ENCODE results near the gene MSI2. TPM values are rescaled to one million over a fixed set of nuclear protein-coding genes. Genes with fewer than 3 reads are reported as not detected.

The MSI2 gene
- total RNA-seq, 2 donors from 2014 or later: 30.1 to 41.1 TPM

DNA sequence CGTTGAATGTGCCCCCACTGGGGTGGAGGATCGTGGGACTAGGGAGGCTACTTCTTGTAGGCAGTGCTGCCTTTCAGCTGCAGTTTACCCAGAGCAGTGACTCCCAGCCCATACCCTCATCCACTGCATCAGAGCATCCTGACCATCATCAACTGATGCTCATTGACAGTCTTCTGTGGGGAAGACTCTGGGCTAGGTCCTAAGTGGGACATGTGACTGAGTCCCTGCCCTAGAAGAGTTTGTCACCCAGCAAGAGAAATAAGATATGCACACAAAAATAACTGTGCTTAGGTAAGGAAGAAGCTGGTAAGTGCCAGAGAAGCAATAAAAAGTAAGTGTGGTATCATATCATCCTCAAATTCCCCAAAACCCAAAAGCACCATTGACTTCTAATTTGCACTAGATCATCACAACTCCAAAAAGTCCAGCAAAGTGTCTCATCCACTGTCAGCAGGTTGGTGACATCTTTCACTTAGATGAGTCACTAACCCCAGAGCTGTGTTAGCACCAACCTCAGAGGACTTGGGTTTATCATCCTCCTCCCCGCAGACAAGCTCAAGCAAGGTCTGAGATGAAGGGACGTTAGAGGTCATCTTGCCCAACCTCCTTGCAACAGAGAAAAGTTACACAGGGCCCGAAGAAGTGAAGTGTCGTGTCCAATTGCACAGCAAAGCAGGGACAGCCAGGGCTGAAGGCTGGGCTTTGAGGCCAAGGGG is 389.8 kb downstream of the MSI2 start:
- no peaks in the 10 kb centered on the region for H3K27me3 ChIP-seq
- no peaks in the 10 kb centered on the region for H3K4me1 ChIP-seq
- H3K9me3 ChIP-seq: no peaks in the 10 kb centered on the region
- no peak for DNase-seq (ENCODE audit: low spot score)
- no peak overlapping the region for H3K27ac ChIP-seq
- H3K36me3 ChIP-seq: no peaks in the 10 kb centered on the region
- TF ChIP-seq, protein P1, sequence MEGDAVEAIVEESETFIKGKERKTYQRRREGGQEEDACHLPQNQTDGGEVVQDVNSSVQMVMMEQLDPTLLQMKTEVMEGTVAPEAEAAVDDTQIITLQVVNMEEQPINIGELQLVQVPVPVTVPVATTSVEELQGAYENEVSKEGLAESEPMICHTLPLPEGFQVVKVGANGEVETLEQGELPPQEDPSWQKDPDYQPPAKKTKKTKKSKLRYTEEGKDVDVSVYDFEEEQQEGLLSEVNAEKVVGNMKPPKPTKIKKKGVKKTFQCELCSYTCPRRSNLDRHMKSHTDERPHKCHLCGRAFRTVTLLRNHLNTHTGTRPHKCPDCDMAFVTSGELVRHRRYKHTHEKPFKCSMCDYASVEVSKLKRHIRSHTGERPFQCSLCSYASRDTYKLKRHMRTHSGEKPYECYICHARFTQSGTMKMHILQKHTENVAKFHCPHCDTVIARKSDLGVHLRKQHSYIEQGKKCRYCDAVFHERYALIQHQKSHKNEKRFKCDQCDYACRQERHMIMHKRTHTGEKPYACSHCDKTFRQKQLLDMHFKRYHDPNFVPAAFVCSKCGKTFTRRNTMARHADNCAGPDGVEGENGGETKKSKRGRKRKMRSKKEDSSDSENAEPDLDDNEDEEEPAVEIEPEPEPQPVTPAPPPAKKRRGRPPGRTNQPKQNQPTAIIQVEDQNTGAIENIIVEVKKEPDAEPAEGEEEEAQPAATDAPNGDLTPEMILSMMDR (IDR thresholded peaks at IDR 0.05): no peak
- H3K4me3 ChIP-seq: no peak overlapping the region

- no peaks in the 10 kb centered on the region for H3K4me1 ChIP-seq
- H3K9me3 ChIP-seq: no peaks in the 10 kb centered on the region
- no peak overlapping the region for H3K4me3 ChIP-seq
- H3K27ac ChIP-seq: no peak overlapping the region
- H3K27me3 ChIP-seq: no peaks in the 10 kb centered on the region
- H3K36me3 ChIP-seq: no peaks in the 10 kb centered on the region
- TF ChIP-seq, protein P1 (IDR thresholded peaks at IDR 0.05): no peak
- no peak for DNase-seq (ENCODE audit: low spot score)
These were observed 392.4 kb downstream of the MSI2 start for GRCh38 chr17:57648720-57649119.

GRCh38 chr17:57649191-57649590 is 392.9 kb downstream of the MSI2 start:
- Histone ChIP-seq H3K4me3 (no peak overlapping the region), H3K9me3 (no peaks in the 10 kb centered on the region), H3K27ac (no peak overlapping the region), H3K27me3 (no peaks in the 10 kb centered on the region), H3K36me3 (no peaks in the 10 kb centered on the region), H3K4me1 (no peaks in the 10 kb centered on the region)
- TF ChIP-seq, protein P1 (IDR thresholded peaks at IDR 0.05): no peak
- DNase-seq (ENCODE audit: low spot score): no peak

- no peaks in the 10 kb centered on the region for H3K4me1 ChIP-seq
- H3K9me3 ChIP-seq: no peaks in the 10 kb centered on the region
- DNase-seq (ENCODE audit: low spot score): no peak
- H3K4me3 ChIP-seq: no peak overlapping the region
- no peaks in the 10 kb centered on the region for H3K36me3 ChIP-seq
- H3K27ac ChIP-seq: no peak overlapping the region
- no peaks in the 10 kb centered on the region for H3K27me3 ChIP-seq
- TF ChIP-seq, protein P1 (IDR thresholded peaks at IDR 0.05): no peak
These were observed 393.6 kb downstream of the MSI2 start for GRCh38 chr17:57649731-57650484.

- no peaks in the 10 kb centered on the region for H3K36me3 ChIP-seq
- H3K27me3 ChIP-seq: no peaks in the 10 kb centered on the region
- TF ChIP-seq, protein P1 (IDR thresholded peaks at IDR 0.05): no peak
- H3K4me3 ChIP-seq: no peak overlapping the region
- DNase-seq (ENCODE audit: low spot score): no peak
- no peak overlapping the region for H3K27ac ChIP-seq
- H3K9me3 ChIP-seq: no peaks in the 10 kb centered on the region
- H3K4me1 ChIP-seq: no peaks in the 10 kb centered on the region
These were observed 394.2 kb downstream of the MSI2 start for GRCh38 chr17:57650548-57650947.

All from right atrium auricular region (tissue), 2 donors.